GM23338 (cell line): ENCODE results near the gene ZNF592. TPM values are rescaled to one million over a fixed set of nuclear protein-coding genes. Genes with fewer than 3 reads are reported as not detected.
A peak's percentile ranks its signal among the peaks of the same experiment; 100 is the strongest.

Experiments used
- ATAC-seq: fragments of 200-7000 bp; cut with Tn5 transposase; 3 replicates; pipeline ENCODE4 v1.9.1; 2020
- DNase-seq: peaks from one replicate; pipeline ENCODE4 v3.0.0-alpha.2; 2015; ENCODE audit warnings: low spot score
- H2AFZ ChIP-seq: fragments of 200-600 bp; sonication (generic); 2 replicates; pipeline ENCODE4 v1.8.0; 2016; ENCODE audit warnings: antibody characterized with exemption, mild to moderate bottlenecking, moderate library complexity
- H3F3A ChIP-seq: fragments of 200-600 bp; sonication (generic); replicated peaks from 2 replicates; pipeline ENCODE4 v1.8.0; 2017; ENCODE audit warnings: antibody characterized with exemption, mixed run types, low read depth
- H3K27ac ChIP-seq: fragments of 200-600 bp; sonication (generic); 2 replicates; pipeline ENCODE4 v1.6.1; 2016; ENCODE audit warnings: low read depth
- H3K27me3 ChIP-seq: fragments of 200-600 bp; sonication (generic); 2 replicates; pipeline ENCODE4 v1.8.0; 2016; ENCODE audit warnings: mild to moderate bottlenecking, mixed run types, moderate library complexity; ENCODE audit not compliant: insufficient read depth
- H3K36me3 ChIP-seq: fragments of 200-600 bp; sonication (generic); 2 replicates; pipeline ENCODE4 v1.8.0; 2016; ENCODE audit warnings: mild to moderate bottlenecking; ENCODE audit not compliant: insufficient read depth
- H3K4me1 ChIP-seq: fragments of 200-600 bp; sonication (generic); 2 replicates; pipeline ENCODE4 v1.8.0; 2016; ENCODE audit warnings: mild to moderate bottlenecking, moderate library complexity; ENCODE audit not compliant: insufficient read depth
- H3K4me2 ChIP-seq: fragments of 200-600 bp; sonication (generic); 2 replicates; pipeline ENCODE4 v1.7.1; 2017; ENCODE audit warnings: mixed run types
- H3K4me3 ChIP-seq: fragments of 200-600 bp; sonication (generic); 2 replicates; pipeline ENCODE4 v1.6.1; 2016; ENCODE audit warnings: mixed run types
- H3K79me2 ChIP-seq: fragments of 200-600 bp; sonication (generic); replicated peaks from 2 replicates; pipeline ENCODE4 v1.8.0; 2017; ENCODE audit warnings: mild to moderate bottlenecking; ENCODE audit not compliant: insufficient read depth
- H3K9me2 ChIP-seq: fragments of 200-600 bp; sonication (generic); 2 replicates; pipeline ENCODE4 v1.8.0; 2017; ENCODE audit not compliant: insufficient read depth
- H4K20me1 ChIP-seq: fragments of 200-600 bp; sonication (generic); replicated peaks from 2 replicates; pipeline ENCODE4 v1.8.0; 2017; ENCODE audit warnings: mild to moderate bottlenecking; ENCODE audit not compliant: insufficient read depth
- H3K27ac Mint-ChIP-seq: 2 replicates; pipeline ENCODE4 v1.8.0; 2020; ENCODE audit warnings: inconsistent platforms, mild to moderate bottlenecking, moderate library complexity, mixed read lengths
- H3K27me3 Mint-ChIP-seq: 3 replicates; pipeline ENCODE4 v1.8.0; 2022; ENCODE audit warnings: low read depth, mild to moderate bottlenecking, moderate library complexity, mixed read lengths, inconsistent platforms; ENCODE audit not compliant: insufficient read depth, poor library complexity
- H3K36me3 Mint-ChIP-seq: 3 replicates; pipeline ENCODE4 v1.8.0; 2021; ENCODE audit warnings: low read depth, mild to moderate bottlenecking, inconsistent platforms, moderate library complexity, mixed read lengths
- H3K4me1 Mint-ChIP-seq: 3 replicates; pipeline ENCODE4 v1.8.0; 2020; ENCODE audit warnings: mild to moderate bottlenecking, inconsistent platforms, mixed read lengths
- H3K4me3 Mint-ChIP-seq: 3 replicates; pipeline ENCODE4 v1.8.0; 2021; ENCODE audit warnings: moderate library complexity, mild to moderate bottlenecking, inconsistent platforms, mixed read lengths
- H3K9me3 Mint-ChIP-seq: 3 replicates; pipeline ENCODE4 v1.8.0; 2020; ENCODE audit warnings: moderate library complexity, mild to moderate bottlenecking, inconsistent platforms, mixed read lengths
- CREB1 ChIP-seq: fragments of 250-450 bp; sonication (Bioruptor Pico); IDR thresholded peaks from 2 replicates; pipeline ENCODE4 v1.5.0; 2020; ENCODE audit warnings: low read depth, mild to moderate bottlenecking, moderate library complexity
- EZH2phosphoT487 ChIP-seq: fragments of 200-600 bp; sonication (generic); IDR thresholded peaks from one replicate; pipeline ENCODE4 v1.8.1; 2018; ENCODE audit warnings: antibody characterized with exemption; ENCODE audit not compliant: unreplicated experiment
- JUNB ChIP-seq: IDR thresholded peaks from one replicate; pipeline ENCODE4 v1.6.1; 2016; ENCODE audit warnings: antibody characterized with exemption; ENCODE audit not compliant: unreplicated experiment
- POLR2AphosphoS5 ChIP-seq: IDR thresholded peaks from 2 replicates; pipeline ENCODE4 v1.6.1; 2016; ENCODE audit warnings: antibody characterized with exemption, low read depth
- STAT1 ChIP-seq: IDR thresholded peaks from one replicate; pipeline ENCODE4 v1.6.1; 2016; ENCODE audit warnings: antibody characterized with exemption; ENCODE audit not compliant: unreplicated experiment
- ZNF114 ChIP-seq: fragments of 250-450 bp; sonication (Bioruptor Pico); IDR thresholded peaks from 2 replicates; pipeline ENCODE4 v1.5.0; 2020; ENCODE audit warnings: mild to moderate bottlenecking, moderate library complexity
- ZNF331 ChIP-seq: fragments of 250-450 bp; sonication (Bioruptor Pico); IDR thresholded peaks from 2 replicates; pipeline ENCODE4 v1.5.0; 2020; ENCODE audit warnings: low read depth, mild to moderate bottlenecking, moderate library complexity
- polyA plus RNA-seq: library from polyadenylated mRNA; unstranded; fragments of >200 nt; fragmentation: Nextera tagmentation; extraction: Ambion mirVana; gene quantifications from 2 replicates; pipeline ENCODE4 v1.2.1, GENCODE V29; 2016
- total RNA-seq: library from RNA; depleted of rRNA; stranded (reverse); fragments of >200 nt; shearing (Covaris generic); gene quantifications from 2 replicates; pipeline ENCODE4 v1.2.3, GENCODE V29; 2014
- TF ChIP-seq, protein P1 (sequence below), 2 experiments: fragments of 200-600 bp in 1 of 2; sonication (generic) in 1 of 2; conservative IDR thresholded peaks; 2 replicates each; pipeline versions ENCODE4 v1.5.1 to v1.6.1; 2016 to 2017; ENCODE audit warnings: antibody characterized with exemption in 2 of 2, low read depth in 2 of 2, mild to moderate bottlenecking in 2 of 2, moderate library complexity in 1 of 2
- TF ChIP-seq, protein P2 (sequence below): IDR thresholded peaks from one replicate; pipeline ENCODE4 v1.6.1; 2018; ENCODE audit warnings: antibody characterized with exemption; ENCODE audit not compliant: unreplicated experiment
- TF ChIP-seq, protein P3 (sequence below): IDR thresholded peaks from 2 replicates; pipeline ENCODE4 v1.6.1; 2016; ENCODE audit warnings: antibody characterized with exemption

ZNF592 gene
- total and polyA plus RNA-seq, 2 experiments from 2014 or later = 4.4 to 21.4 TPM

DNA sequence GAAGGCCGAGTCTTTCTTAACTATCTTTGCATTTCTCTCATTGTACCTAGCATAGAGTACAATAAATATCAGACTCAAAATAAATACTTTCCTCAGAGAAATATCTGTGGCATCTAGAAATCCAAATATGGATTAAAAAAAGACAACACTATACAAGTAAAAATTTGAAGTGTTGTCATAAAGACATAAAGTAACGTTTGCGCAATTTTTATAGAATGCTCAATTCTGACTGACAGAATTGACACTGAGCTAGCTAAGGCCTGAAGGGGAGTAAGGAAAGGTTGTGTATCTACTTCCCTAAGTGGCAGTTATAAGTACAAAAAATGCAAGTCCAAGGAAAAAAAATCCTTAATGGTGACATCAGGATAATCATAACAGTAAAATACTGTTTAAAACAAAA lies 33.6 kb upstream of the ZNF592 start:
- peak overlapping the region; percentile 88 for H3K4me3 Mint-ChIP-seq
- H3K27me3 ChIP-seq = no peaks in the 10 kb centered on the region
- H3K9me3 Mint-ChIP-seq = no peaks in the 10 kb centered on the region
- H4K20me1 ChIP-seq = peaks cover 43% of the 10 kb centered on the region
- H3K79me2 ChIP-seq = peaks cover 60% of the 10 kb centered on the region
- no peak for DNase-seq
- no peak overlapping the region for H2AFZ ChIP-seq
- ATAC-seq = no peak
- H3F3A ChIP-seq = 0 out of 2 replicates have a peak, but pooled peaks cover 8% of the 10 kb centered on the region
- no peaks in the 10 kb centered on the region for H3K9me2 ChIP-seq
- peak overlapping the region; percentile 98; the same call in 1 of the 2 replicates for H3K27ac Mint-ChIP-seq
- peaks cover 12% of the 10 kb centered on the region for H3K4me1 Mint-ChIP-seq
- H3K4me2 ChIP-seq = peak overlapping the region; percentile 96
- H3K27me3 Mint-ChIP-seq = peaks cover 8% of the 10 kb centered on the region
- peaks cover 13% of the 10 kb centered on the region; the same call in 1 of the 2 replicates for H3K36me3 ChIP-seq
- H3K36me3 Mint-ChIP-seq = peaks cover 31% of the 10 kb centered on the region
- peaks cover 6% of the 10 kb centered on the region for H3K4me1 ChIP-seq
- peak overlapping the region; percentile 100 for H3K4me3 ChIP-seq
- H3K27ac ChIP-seq = peak overlapping the region; percentile 96; the same call in 1 of the 2 replicates
- TF ChIP-seq, protein P1, sequence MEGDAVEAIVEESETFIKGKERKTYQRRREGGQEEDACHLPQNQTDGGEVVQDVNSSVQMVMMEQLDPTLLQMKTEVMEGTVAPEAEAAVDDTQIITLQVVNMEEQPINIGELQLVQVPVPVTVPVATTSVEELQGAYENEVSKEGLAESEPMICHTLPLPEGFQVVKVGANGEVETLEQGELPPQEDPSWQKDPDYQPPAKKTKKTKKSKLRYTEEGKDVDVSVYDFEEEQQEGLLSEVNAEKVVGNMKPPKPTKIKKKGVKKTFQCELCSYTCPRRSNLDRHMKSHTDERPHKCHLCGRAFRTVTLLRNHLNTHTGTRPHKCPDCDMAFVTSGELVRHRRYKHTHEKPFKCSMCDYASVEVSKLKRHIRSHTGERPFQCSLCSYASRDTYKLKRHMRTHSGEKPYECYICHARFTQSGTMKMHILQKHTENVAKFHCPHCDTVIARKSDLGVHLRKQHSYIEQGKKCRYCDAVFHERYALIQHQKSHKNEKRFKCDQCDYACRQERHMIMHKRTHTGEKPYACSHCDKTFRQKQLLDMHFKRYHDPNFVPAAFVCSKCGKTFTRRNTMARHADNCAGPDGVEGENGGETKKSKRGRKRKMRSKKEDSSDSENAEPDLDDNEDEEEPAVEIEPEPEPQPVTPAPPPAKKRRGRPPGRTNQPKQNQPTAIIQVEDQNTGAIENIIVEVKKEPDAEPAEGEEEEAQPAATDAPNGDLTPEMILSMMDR (conservative IDR thresholded peaks at IDR 0.05; ENCODE audit: low read depth in 2 of 2) = no peak
- TF ChIP-seq STAT1 (no peak), CREB1 (CRISPR knock-in tag) (no peak), ZNF114 (CRISPR knock-in tag) (no peak), EZH2phosphoT487 (no peak), POLR2AphosphoS5 (no peak)
- TF ChIP-seq, protein P2, sequence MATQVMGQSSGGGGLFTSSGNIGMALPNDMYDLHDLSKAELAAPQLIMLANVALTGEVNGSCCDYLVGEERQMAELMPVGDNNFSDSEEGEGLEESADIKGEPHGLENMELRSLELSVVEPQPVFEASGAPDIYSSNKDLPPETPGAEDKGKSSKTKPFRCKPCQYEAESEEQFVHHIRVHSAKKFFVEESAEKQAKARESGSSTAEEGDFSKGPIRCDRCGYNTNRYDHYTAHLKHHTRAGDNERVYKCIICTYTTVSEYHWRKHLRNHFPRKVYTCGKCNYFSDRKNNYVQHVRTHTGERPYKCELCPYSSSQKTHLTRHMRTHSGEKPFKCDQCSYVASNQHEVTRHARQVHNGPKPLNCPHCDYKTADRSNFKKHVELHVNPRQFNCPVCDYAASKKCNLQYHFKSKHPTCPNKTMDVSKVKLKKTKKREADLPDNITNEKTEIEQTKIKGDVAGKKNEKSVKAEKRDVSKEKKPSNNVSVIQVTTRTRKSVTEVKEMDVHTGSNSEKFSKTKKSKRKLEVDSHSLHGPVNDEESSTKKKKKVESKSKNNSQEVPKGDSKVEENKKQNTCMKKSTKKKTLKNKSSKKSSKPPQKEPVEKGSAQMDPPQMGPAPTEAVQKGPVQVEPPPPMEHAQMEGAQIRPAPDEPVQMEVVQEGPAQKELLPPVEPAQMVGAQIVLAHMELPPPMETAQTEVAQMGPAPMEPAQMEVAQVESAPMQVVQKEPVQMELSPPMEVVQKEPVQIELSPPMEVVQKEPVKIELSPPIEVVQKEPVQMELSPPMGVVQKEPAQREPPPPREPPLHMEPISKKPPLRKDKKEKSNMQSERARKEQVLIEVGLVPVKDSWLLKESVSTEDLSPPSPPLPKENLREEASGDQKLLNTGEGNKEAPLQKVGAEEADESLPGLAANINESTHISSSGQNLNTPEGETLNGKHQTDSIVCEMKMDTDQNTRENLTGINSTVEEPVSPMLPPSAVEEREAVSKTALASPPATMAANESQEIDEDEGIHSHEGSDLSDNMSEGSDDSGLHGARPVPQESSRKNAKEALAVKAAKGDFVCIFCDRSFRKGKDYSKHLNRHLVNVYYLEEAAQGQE = no peak

DNA sequence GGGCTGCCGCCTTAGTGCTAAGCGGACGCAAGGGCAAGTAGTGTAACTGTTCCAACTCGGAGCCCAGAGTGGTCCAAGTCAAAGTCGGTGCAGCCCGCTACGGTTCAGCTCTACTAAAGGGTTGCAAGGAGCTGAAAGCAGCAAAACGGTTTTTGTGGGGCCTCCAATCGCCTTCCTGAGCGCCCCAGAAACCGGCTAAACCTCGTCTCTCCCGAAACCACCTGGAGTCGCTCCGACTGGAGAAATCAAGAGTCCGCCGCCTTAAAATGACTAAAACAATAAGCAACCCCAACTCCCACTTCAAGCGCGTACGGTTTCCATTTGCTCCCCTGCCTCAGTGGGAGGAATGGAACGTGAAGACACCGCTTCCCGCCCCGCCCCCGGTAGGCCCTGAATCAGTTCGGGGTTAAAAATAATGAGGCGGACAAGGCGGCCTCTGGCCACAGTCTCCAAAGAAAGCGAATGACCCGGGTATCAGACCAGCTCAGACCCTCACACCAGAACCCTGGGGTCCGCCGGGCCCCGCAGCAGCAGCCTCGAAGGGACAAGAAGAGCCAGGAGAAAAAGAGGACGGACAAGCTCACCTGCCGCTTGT lies 32.9 kb upstream of the ZNF592 start:
- ATAC-seq = peak; percentile 14
- Histone ChIP-seq H3F3A (0 out of 2 replicates have a peak, but pooled peaks cover 8% of the 10 kb centered on the region), H3K4me2 (peak overlapping the region; percentile 96), H3K79me2 (peaks cover 53% of the 10 kb centered on the region), H3K4me1 (peaks cover 6% of the 10 kb centered on the region), H3K4me3 (peak overlapping the region; percentile 100), H2AFZ (peak overlapping the region; percentile 99), H3K27ac (peak overlapping the region; percentile 96), H3K27me3 (no peaks in the 10 kb centered on the region), H3K36me3 (0 out of 2 replicates have a peak, but pooled peaks cover 10% of the 10 kb centered on the region), H4K20me1 (peaks cover 40% of the 10 kb centered on the region), H3K9me2 (no peaks in the 10 kb centered on the region)
- H3K27ac Mint-ChIP-seq = peak overlapping the region; percentile 98
- peak overlapping the region; percentile 88 for H3K4me3 Mint-ChIP-seq
- TF ChIP-seq, protein P3, sequence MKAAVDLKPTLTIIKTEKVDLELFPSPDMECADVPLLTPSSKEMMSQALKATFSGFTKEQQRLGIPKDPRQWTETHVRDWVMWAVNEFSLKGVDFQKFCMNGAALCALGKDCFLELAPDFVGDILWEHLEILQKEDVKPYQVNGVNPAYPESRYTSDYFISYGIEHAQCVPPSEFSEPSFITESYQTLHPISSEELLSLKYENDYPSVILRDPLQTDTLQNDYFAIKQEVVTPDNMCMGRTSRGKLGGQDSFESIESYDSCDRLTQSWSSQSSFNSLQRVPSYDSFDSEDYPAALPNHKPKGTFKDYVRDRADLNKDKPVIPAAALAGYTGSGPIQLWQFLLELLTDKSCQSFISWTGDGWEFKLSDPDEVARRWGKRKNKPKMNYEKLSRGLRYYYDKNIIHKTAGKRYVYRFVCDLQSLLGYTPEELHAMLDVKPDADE = no peak
- TF ChIP-seq ZNF331 (CRISPR knock-in tag) = no peak
- TF ChIP-seq STAT1 = no peak
- no peak for TF ChIP-seq JUNB
- H3K27me3 Mint-ChIP-seq = peaks cover 8% of the 10 kb centered on the region
- no peaks in the 10 kb centered on the region for H3K9me3 Mint-ChIP-seq
- peak; percentile 54 for DNase-seq
- peaks cover 27% of the 10 kb centered on the region for H3K36me3 Mint-ChIP-seq
- H3K4me1 Mint-ChIP-seq = peaks cover 12% of the 10 kb centered on the region
